HepG2 (cell line): ENCODE data around the gene VILL. TPM values are rescaled to one million over a fixed set of nuclear protein-coding genes. Genes with fewer than 3 reads are reported as not detected.

Source experiments
- ATAC-seq: fragments of 200-7000 bp; cut with Tn5 transposase; 3 replicates; pipeline ENCODE4 v1.9.1; 2020; ENCODE audit warnings: mild to moderate bottlenecking, moderate library complexity
- BruUV-seq: library from RNA; stranded (reverse); fragments of 400-500 nt; replicated peaks from 2 replicates; lab custom pipeline; 2021; lab: Mats Ljungman, UMichigan
- CTCF ChIA-PET: fragments of 300-600 bp; formaldehyde crosslinking; extraction: SDS; loops from one replicate; lab custom pipeline; 2021; ENCODE audit warnings: low total read pairs, inconsistent platforms, low intra/inter-chr PET ratio; lab: Yijun Ruan, JAX
- POLR2A ChIA-PET: fragments of 350-600 bp; sonication (Branson Sonifier 250); formaldehyde crosslinking; loops from one replicate; lab custom pipeline; 2020; ENCODE audit warnings: antibody characterized with exemption, inconsistent platforms; lab: Yijun Ruan, JAX
- DNase-seq: peaks from one replicate; pipeline ENCODE4 v3.0.0-alpha.2; 2015; ENCODE audit warnings: low spot score
- FAIRE-seq: peaks from 3 replicates; lab custom pipeline; 2011; peaks lifted over from hg19 to GRCh38; lab: Jason Lieb, UNC
- H2AFZ ChIP-seq: one replicate; pipeline ENCODE4 v1.6.1; 2011; ENCODE audit warnings: low read length, inconsistent platforms
- H3K27ac ChIP-seq: fragments of 300-600 bp; 3 replicates; pipeline ENCODE4 v1.8.0; 2011; ENCODE audit warnings: mixed run types, mild to moderate bottlenecking, mixed read lengths, low read length, inconsistent platforms; ENCODE audit not compliant: insufficient read depth; ENCODE audit errors: extremely low read length
- H3K27me3 ChIP-seq, 2 experiments: fragments of 200-600 bp in 1 of 2; 2 replicates in 1 of 2; 3 replicates in 1 of 2; pipeline versions ENCODE4 v1.6.0 to v1.8.0; 2011; ENCODE audit warnings: low read length in 2 of 2, mild to moderate bottlenecking in 2 of 2, moderate library complexity in 2 of 2, inconsistent platforms in 1 of 2; ENCODE audit not compliant: insufficient read depth in 2 of 2, control insufficient read depth in 1 of 2
- H3K36me3 ChIP-seq, 2 experiments: fragments of 200-600 bp in 1 of 2; replicated peaks in 1 of 2; 2 replicates in 1 of 2; 3 replicates in 1 of 2; pipeline versions ENCODE4 v1.5.1 to v1.8.0; 2011; ENCODE audit warnings: low read length in 2 of 2, inconsistent platforms in 1 of 2; ENCODE audit not compliant: insufficient read depth in 2 of 2, control insufficient read depth in 1 of 2
- H3K4me1 ChIP-seq: 2 replicates; pipeline ENCODE4 v1.5.1; 2012; ENCODE audit warnings: low read length, inconsistent platforms; ENCODE audit not compliant: insufficient read depth
- H3K4me2 ChIP-seq: 2 replicates; pipeline ENCODE4 v1.6.0; 2011; ENCODE audit warnings: low read depth, low read length, inconsistent platforms
- H3K4me3 ChIP-seq, 3 experiments: fragments of 200-600 bp in 1 of 3; sonication (generic), shearing (Covaris generic) in 1 of 3; replicated peaks in 1 of 3; 2 replicates each; pipeline ENCODE4 v1.5.1; 2011 to 2016; ENCODE audit warnings: low read length in 3 of 3, inconsistent platforms in 2 of 3, low read depth in 2 of 3, mild to moderate bottlenecking in 2 of 3, control low read depth in 1 of 3, mixed read lengths in 1 of 3; ENCODE audit not compliant: insufficient read depth in 1 of 3
- H3K79me2 ChIP-seq: one replicate; pipeline ENCODE4 v1.6.1; 2011; ENCODE audit warnings: low read length, inconsistent platforms; ENCODE audit not compliant: insufficient read depth
- H3K9ac ChIP-seq: 2 replicates; pipeline ENCODE4 v1.6.0; 2011; ENCODE audit warnings: mild to moderate bottlenecking, low read depth, low read length, inconsistent platforms; ENCODE audit not compliant: insufficient read depth
- H3K9me3 ChIP-seq: 2 replicates; pipeline ENCODE4 v1.5.1; 2012; ENCODE audit warnings: mild to moderate bottlenecking, low read length
- H4K20me1 ChIP-seq: 2 replicates; pipeline ENCODE4 v1.6.0; 2011; ENCODE audit warnings: inconsistent platforms, mild to moderate bottlenecking, low read length, moderate library complexity; ENCODE audit not compliant: insufficient read depth
- CAMTA2 ChIP-seq: sonication (generic); formaldehyde crosslinking; IDR thresholded peaks from 2 replicates; pipeline ENCODE4 v1.4.0; 2020; ENCODE audit warnings: mild to moderate bottlenecking, missing genetic modification reagents, borderline replicate concordance
- TEAD2 ChIP-seq: sonication (generic); formaldehyde crosslinking; IDR thresholded peaks from 2 replicates; pipeline ENCODE4 v1.9.0; 2021; ENCODE audit warnings: missing genetic modification reagents
- ZNF446 ChIP-seq: sonication (generic); formaldehyde crosslinking; IDR thresholded peaks from 2 replicates; pipeline ENCODE4 v1.5.0; 2020; ENCODE audit warnings: mild to moderate bottlenecking, missing genetic modification reagents
- ZNF687 ChIP-seq: sonication (generic); formaldehyde crosslinking; IDR thresholded peaks from 2 replicates; pipeline ENCODE4 v1.5.1; 2020; ENCODE audit warnings: mild to moderate bottlenecking, missing genetic modification reagents, moderate library complexity
- ZNF772 ChIP-seq: sonication (generic); formaldehyde crosslinking; IDR thresholded peaks from 2 replicates; pipeline ENCODE4 v1.5.0; 2020; ENCODE audit warnings: mild to moderate bottlenecking, missing genetic modification reagents
- WGBS: methylation state at CpG from one replicate; pipeline ENCODE4 v1.1.6; 2017; ENCODE audit warnings: low lambda C conversion rate; 5-methylcytosine and 5-hydroxymethylcytosine counted together
- in situ Hi-C: cut with HindIII; loops from 2 replicates; pipeline ENCODE4 v1.10.0; 2017; ENCODE audit warnings: low pct_unique_long_range_greater_than_20kb; ENCODE audit not compliant: extremely low pct_ligation_motif_present
- intact Hi-C: fragments of 100-400 bp; cut with micrococcal nuclease; formaldehyde crosslinking; loops from one replicate; pipeline ENCODE4 v1.10.0; 2022; ENCODE audit not compliant: unreplicated experiment
- polyA plus RNA-seq, 8 experiments: library from polyadenylated mRNA; depleted of rRNA in 3 of 8; stranded (reverse) in 7 of 8; unstranded in 1 of 8; fragments of >200 nt; fragmentation: Illumina TruSeq in 4 of 8; extraction: Trizol in 4 of 8; gene quantifications; 2 replicates each; pipeline versions ENCODE4 v1.2.1 to v1.2.3, GENCODE V29; 2011 to 2016; ENCODE audit warnings: low read depth in 4 of 8, missing spikeins in 1 of 8, mixed read lengths in 1 of 8; ENCODE audit not compliant: insufficient read depth in 1 of 8
- total RNA-seq, 5 experiments: library from RNA; depleted of rRNA; stranded (reverse); fragments of >200 nt; fragmentation: Illumina TruSeq; extraction: Trizol; gene quantifications; 2 replicates each; pipeline ENCODE4 v1.2.3, GENCODE V29; 2016; ENCODE audit warnings: low read depth in 1 of 5

The VILL gene
- total and polyA plus RNA-seq, 2 of the 13 experiments (the other 11 are each of a cell fraction or from before 2014, with no cell fraction given): 3.2 to 5.3 TPM

- POLR2A ChIA-PET: interaction anchor here (1.0 kb wide), 1 partner anchor 48 kb away, joined by 3 read pairs; no protein-coding TSS in a partner anchor
- H2AFZ ChIP-seq: no peak overlapping the region
- H3K4me2 ChIP-seq: no peak overlapping the region
- H3K79me2 ChIP-seq: no peaks in the 10 kb centered on the region
- no TSS peak for BruUV-seq
- no peaks in the 10 kb centered on the region for H4K20me1 ChIP-seq
- H3K36me3 ChIP-seq: peaks cover 15 to 51% of the 10 kb centered on the region in 2 experiments
- H3K9ac ChIP-seq: no peak overlapping the region
- TF ChIP-seq CAMTA2 (CRISPR knock-in tag) (no peak), ZNF772 (CRISPR knock-in tag) (no peak), TEAD2 (no peak)
- TF ChIP-seq, all 625 proteins: peak for 0
- in situ Hi-C loops: no loop called here
- H3K4me3 ChIP-seq: no peak overlapping the region
- WGBS: 97% methylated on average over 2 of the region's 2 CpGs
- H3K27ac ChIP-seq: no peak overlapping the region
- intact Hi-C loops: no loop called here
- CTCF ChIA-PET: no interaction called here
- no peaks in the 10 kb centered on the region for H3K9me3 ChIP-seq
- peaks cover 8% of the 10 kb centered on the region for H3K4me1 ChIP-seq
- no peaks in the 10 kb centered on the region for H3K27me3 ChIP-seq
- DNase-seq (no peak), FAIRE-seq (no peak), ATAC-seq (no peak)
Observed at GRCh38 chr3:37956723-37957538, 33.7 kb upstream of the VILL start.

GRCh38 chr3:37957539-37957936 lies 33.0 kb upstream of the VILL start:
- ATAC-seq (no peak), DNase-seq (no peak), FAIRE-seq (no peak)
- H3K79me2 ChIP-seq: no peaks in the 10 kb centered on the region
- peaks cover 15 to 45% of the 10 kb centered on the region in 2 experiments for H3K36me3 ChIP-seq
- 98% methylated on average over 7 of the region's 7 CpGs for WGBS
- H3K4me1 ChIP-seq: peaks cover 14% of the 10 kb centered on the region
- POLR2A ChIA-PET: no interaction called here
- no TSS peak for BruUV-seq
- no peak overlapping the region for H3K4me3 ChIP-seq
- no peaks in the 10 kb centered on the region for H3K9me3 ChIP-seq
- no peak overlapping the region for H3K27ac ChIP-seq
- H3K9ac ChIP-seq: no peak overlapping the region
- H3K27me3 ChIP-seq: no peaks in the 10 kb centered on the region
- H4K20me1 ChIP-seq: no peaks in the 10 kb centered on the region
- no peak overlapping the region for H3K4me2 ChIP-seq
- H2AFZ ChIP-seq: no peak overlapping the region
- TF ChIP-seq ZNF446 (CRISPR knock-in tag) (no peak), ZNF687 (CRISPR knock-in tag) (0 out of 2 replicates have a peak, but pooled peaks have one; percentile 11)
- in situ Hi-C loops (no loop called here), intact Hi-C loops (no loop called here)
- CTCF ChIA-PET: no interaction called here
